GM21447 (cell line): ENCODE measurements around the gene PCBP1.
"Not testable (repeated sequence)": the region's sequence is repeated elsewhere in the genome, so short reads cannot be mapped to it uniquely, and the experiment has no call there.

Experiments
- ATAC-seq: cut with Tn5 transposase; IDR thresholded peaks from one replicate; pipeline ENCODE4 v1.9.1; 2021; ENCODE audit not compliant: unreplicated experiment

PCBP1 gene

DNA sequence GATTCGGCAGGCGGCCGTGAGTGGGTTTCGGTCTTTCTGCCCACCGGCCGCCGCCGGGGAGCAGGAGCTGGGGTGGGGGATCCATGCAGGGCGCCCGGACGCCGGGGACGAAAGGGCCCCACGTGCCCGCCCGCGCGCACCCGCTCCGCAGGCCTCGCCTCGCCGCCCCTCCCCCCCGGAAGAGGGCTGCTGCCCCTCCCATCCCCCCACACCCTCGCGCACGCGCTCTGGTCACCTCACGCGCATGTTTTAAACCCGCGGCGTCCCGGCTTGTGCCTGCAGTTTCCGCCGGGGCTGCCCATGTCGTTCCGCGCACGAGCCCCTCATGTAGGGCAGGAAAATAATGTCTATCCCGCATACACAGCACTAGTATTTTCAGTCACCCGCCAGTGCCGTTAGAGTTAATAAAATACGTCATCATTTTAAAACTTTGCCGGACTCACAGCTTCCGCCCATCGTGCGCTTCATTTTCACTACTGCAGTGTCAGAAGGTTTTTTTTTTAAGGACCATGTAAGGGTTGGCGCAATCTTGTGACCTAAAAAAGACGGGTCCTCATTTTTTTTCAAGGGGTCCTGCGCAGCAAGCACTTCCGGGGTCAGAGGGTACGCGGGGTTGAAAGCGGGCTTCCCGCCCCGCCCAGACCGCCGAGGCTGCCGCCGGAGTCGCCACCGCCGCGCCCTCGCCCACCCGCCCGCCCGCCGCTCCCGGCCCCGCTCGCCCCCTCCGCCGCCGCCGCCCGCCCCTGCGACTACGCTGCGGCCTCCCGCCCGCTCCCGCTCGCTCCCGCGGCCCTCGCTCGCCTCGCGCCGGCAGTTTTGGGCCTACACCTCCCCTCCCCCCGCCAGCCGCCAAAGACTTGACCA, at the start of gene PCBP1:
Gene PCBP1, plus strand, starts transcription at position 640 of the 864 bp plus-strand sequence. CDS start 267 bp downstream, outside the sequence.
- ATAC-seq: peak; percentile 28

DNA sequence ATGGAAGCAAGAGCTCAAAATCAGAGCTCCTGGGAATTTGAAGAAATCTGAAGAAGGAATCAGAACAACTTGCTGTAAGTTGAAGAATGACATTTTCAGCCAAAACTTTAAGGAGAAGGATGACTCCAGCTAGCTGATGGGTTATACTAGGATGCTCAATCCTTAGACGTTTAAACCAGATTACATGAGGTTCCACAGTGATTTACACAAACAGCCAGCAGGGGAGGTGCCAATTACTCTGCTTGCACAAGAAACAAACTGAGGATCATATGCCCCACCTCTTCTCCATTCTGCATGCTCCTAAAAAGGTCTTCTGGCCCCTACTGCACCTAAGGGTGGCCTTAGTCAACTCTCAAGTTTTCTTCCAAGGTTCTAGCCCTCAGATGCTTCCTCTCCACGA, 47.9 kb upstream of the PCBP1 start:
- no peak for ATAC-seq

DNA sequence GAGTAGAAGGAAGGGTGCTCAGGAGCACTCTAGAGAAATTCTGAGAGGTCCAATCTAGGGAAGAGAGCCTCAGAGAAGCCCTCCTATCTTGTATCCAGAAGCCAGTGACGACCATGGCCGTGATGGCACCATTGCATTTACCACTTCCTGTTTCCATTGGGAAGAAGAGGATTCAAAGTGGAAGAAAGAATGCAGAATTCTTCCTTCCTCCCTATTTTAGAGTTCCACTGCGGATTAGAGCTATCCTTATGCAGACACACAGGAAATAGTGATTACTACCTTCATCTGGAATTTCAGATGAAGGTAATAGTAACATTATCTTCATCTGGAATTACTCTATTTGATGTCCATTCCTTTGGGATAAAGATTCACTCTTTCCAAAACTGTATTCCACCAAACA, 45.6 kb upstream of the PCBP1 start:
- ATAC-seq: no peak

DNA sequence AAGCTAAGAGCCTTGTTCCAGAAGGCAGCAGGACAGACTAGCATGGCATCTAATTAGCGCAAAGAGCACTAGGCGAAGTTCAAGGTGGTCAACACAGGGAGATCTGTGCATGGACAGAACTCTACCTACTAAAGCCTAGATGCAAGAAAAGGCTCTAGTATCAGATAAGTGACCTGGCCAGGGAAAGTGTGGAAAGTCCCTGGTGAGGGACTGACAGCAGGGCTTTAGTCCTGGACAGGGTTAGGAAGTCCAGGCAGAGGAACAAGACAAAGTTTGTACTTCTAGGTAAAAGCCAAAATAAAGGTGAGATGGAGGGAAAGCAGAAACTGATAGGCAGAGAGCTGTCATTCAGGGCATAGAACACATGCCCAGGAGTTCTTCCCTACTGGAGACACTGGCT, 45.0 kb upstream of the PCBP1 start:
- ATAC-seq: no peak

DNA sequence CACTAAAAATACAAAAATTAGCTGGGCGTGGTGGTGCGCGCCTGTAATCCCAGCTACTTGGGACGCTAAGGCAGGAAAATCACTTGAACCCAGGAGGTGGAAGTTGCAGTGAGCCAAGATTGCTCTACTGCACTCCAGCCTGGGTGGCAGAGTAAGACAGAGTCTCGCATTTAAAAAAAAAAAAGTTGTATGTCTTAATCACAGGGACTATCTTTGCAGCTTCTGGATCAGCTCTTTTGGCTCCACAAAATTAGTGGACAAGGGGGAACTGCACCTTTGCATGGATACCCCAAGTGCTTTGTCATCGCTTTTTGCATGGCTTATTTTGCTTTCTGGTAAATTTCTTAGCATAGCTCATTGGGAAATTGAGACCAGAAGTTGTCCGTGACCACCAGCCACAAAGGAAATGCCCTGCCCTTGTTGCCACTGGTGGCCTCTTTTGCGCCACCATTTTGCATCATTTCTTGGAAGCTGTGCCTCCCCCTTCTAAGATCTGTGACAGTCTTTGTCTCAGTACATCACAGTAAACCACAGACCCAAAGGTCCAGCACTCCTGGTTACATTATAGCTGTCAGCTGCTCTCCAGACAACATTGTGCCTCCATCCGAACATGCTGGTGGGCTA, 43.9 kb upstream of the PCBP1 start:
- no peak for ATAC-seq

DNA sequence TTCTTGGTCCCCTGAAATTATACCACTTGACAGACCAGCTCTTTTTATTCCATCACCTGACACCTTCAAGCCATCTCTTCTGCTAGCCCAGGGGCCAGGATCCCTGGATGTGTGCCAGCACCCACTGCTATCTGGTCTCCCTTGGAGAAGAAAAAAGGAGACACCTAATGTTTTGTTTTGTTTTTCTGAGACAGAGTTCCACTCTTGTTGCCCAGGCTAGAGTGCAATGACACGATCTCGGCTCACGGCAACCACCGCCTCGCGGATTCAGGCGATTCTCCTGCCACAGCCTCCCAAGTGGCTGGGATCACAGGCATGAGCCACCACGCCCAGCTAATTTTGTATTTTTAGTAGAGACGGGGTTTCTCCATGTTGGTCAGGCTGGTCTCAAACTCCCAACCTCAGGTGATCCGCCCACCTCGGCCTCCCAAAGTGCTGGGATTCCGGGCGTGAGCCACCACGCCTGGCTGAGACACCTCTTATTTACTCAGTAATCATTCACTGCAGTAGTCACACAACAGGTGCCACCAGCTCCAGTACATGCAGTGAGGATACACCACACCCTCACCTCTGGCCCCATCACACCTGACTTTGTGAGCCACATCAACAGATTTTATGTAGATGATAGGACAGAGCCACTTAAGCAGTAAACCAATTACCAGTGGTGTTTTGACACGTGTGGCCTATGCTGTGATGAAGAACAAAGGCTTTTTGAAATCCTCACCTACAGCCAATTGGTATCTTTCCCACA, 42.8 kb upstream of the PCBP1 start:
- no peak for ATAC-seq

DNA sequence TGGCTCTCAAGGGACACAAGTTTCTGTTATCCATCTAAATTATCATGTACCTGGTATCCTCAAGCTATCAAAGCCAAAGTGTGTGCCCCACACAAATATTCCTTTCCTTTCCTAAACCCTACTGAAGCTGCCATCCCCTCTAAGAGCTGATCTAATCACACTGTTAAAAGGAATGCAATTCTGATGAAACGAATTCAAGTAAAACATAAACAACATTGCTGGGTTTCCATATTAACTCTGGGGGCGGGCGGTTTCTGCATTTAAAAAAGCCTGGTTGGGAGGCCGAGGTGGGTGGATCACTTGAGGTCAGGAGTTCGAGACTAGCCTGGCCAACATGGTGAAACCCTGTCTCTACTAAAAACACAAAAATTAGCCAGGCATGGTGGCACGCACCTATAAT, 41.9 kb upstream of the PCBP1 start:
- no peak for ATAC-seq

DNA sequence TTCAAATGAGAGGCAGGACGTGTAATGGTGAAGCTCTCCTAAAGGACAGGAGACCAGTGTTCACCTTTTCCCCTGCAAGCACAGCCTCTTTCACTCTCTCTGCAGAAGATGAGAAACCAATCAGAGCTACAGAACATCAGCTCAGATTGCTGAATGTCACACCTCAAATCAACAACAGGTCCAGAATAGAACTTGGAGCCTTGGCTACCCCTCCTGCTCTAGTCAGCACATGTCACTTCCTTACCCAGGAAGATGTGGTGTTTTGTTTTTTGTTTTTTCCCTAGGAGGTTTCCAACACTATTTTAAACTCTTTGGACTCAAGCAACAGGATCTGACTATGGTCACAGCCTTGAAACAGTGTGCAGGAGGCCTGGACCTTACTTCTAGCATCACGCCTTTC, 41.3 kb upstream of the PCBP1 start:
- no peak for ATAC-seq

DNA sequence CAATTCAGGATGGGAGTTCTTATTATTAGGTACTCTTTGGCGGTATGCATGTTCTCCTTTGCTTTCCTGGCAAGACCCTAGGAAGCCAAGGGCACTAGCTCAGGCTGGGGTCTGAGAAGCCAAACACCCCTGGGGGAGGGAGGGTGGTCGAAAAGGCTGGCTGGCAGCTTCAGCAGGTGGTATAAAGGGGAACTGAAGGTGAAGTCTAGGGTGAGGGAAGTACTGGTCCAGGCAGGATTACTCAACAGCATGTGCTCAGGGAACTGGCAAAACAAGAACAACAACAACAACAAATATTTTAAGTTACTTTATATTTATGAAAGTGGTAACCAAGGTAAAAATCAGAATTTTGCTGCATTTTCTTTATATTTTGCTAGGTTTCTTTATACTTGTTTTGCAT, 40.7 kb upstream of the PCBP1 start:
- ATAC-seq: no peak

DNA sequence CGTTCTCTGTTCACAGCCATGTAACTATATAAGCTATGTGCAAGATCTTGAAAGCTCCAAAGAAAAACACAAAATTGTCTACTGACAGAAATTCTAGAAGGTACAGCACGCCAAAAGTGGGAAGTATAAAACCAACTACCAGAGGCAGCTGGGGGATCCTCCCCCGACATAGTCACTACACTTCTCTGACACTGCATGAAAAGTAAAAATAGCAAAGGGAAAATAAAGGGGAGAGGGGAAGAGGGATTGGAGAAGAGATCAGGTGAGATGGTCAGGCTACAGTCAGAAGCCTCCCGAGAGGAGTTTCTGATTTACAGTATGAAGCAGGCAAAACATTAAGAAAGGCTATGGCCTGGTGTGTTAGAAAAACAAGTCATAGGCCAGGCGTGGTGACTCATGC, 39.8 kb upstream of the PCBP1 start:
- no peak for ATAC-seq

DNA sequence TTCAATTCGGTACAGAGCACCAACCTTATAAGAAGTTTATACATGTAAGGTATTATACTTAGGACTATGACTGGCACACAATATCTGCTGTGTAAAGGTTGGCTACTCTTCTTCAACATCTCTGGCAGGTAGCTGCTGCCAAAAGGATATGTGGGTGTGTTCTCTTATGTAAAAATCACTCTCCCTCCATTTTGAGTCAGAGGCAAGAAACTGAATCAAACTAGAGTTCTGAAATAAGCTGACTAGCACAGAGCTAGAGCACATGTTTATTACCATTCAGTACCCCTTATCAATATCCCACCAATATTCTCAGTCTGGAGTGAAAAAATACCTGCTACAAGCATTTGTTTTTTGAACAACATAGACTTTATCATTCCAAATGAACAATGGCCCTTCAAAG, 38.0 kb upstream of the PCBP1 start:
- ATAC-seq: no peak

DNA sequence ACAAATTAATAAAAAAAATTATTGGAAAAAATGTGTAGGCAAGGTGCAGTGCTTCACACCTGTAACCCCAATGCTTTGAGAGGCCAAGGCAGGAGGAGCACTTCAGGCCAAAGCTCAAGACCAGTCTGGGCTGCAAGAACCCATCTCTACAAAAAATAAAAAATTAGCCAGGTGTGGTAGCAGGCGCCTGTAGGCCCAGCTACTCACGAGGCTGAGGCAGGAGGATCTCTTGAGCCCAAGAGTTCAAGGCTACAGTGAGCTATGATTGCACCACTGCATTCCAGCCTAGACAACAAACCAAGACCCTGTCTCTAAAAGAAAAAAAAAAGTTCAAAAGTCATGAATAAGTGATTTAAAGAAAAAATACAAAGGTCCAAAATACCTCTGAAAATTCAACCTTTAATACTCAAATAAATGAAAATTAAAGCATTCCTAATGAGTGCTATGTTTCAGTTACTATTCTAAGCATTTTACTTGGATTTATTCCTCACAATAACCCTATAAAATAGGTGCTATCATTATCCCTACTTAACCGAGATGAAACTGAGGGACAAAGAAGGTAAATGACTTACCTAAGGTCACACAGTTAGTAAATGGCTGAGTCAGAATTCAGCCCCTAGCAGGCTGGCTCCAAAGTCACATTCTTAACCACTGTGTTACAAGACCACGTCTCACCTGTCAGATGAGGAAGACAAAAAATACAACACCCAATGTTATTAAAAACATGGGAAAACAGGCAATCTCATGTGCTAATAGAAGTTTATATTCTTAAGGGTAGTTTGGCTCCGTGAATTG, 36.4 kb upstream of the PCBP1 start:
- no peak for ATAC-seq

DNA sequence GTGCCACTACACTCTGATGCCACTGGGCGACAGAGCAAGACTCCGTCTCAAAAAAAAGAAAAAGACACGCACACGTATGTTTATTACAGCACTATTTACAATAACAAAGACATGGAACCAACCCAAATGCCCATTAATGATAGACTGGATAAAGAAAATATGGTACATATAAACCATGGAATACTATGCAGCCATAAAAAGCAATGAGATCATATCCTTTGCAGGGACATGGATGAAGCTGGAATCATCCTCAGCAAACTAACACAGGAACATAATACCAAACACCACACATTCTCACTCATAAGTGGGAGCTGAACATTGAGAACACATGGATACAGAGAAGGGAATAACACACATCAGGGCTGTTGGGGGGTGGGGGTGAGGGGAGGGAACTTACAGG, 32.0 kb upstream of the PCBP1 start:
- ATAC-seq: not testable (repeated sequence)

DNA sequence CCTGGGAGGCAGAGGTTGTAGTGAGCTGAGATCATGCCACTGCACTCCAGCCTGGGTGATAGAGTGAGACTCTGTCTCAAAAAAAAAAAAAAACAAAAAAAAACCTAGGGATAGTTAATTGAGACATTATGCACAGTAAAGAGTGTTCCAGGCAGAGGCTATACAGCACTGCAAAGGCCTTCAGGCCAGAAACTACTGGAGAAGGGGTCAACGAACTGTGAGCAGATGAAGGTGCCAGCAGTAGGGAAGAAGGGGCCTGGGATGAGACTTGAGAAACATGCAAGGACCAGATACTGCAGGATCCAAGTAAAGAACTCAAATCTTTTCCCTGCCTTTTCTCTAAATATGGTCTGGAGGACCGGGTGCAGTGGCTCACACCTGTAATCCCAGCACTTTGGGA, 26.0 kb upstream of the PCBP1 start:
- ATAC-seq: no peak

DNA sequence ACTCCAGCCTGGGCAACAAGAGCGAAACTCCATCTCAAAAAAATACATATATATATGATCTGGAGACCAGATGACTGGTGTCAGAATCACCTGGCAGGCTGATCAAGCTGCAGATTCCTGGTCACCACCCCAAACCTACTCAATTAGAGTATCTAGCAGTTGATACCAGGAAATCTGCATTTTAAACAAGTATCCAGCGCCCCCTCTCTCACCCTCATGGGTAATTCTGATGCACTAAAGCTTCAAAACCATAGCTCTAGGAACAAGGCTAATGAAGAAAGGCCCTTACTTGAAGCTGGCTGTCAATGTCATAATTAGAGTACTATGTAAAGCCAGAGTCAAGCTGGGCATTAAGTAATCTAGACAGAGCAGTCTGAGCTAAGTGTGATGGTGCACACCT, 25.0 kb upstream of the PCBP1 start:
- ATAC-seq: no peak

DNA sequence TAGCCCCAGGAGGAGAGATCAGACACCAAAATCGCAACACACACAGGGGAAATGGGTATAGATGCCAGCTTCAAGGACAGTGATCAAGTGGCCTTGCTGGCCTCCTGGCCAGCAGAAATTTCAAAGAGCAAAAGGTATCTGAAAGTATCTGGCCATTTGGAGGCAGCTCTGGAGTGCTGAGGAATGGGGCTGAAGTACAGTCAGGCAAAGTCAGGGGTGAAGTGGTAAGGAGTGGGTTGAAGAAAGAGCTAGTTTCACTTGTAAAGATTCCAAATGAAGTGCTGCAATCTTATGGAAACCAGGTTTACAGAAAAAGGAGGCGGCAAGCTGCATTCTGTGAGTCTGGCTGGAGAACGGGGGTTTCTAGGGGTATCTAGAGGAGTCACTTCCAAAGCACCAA, 19.2 kb upstream of the PCBP1 start:
- ATAC-seq: no peak

DNA sequence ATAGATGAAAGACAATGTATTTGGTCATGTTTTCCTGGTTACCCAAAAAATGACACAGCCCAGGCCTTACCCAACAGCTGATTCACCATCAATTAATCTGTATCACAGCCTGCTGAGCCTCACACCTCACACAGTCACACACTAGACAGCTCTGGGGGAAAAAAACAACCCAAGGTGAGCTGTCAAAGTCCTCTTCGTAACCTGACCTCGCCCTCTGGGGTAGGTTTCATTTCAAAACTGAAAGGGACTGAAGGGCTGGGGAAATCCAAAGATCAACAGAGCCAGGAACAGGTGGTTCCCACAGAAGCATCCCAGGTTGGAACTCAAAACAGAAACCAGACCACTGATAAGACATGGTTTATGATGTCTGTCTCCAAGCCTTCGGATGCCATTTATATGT, 18.2 kb upstream of the PCBP1 start:
- peak; percentile 85 for ATAC-seq

DNA sequence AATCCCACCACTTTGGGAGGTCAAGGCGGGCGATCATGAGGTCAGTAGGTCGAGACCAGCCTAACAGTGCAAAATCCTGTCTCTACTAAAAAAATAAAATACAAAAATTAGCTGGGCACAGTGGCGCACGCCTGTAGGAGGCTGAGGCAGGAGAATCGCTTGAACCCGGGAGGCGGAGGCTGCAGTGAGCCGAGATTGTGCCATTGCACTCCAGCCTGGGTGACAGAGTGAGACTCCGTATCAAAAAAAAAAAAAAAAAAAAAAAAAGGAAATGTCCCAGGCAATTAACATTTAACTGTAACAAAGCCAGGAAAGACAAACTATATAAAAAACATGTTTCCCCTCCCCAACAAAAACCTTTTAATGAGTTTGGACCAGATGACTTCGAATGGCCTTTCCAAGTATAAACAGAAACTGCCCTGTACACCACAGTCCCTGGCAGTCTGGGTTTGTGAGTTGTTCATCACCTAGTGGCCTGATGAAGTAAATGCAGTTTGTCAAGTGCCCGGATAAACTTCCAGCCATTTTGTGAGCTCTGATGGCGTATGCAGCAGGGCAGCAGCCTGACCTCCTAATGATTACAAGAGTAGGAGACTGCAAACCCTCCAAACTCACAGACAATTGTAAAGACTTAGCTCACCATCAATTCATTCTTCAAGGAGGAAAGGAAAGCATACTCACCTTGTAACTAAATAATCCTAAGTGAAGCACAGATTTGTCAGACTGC, 16.6 kb upstream of the PCBP1 start:
- peak; percentile 65 for ATAC-seq

DNA sequence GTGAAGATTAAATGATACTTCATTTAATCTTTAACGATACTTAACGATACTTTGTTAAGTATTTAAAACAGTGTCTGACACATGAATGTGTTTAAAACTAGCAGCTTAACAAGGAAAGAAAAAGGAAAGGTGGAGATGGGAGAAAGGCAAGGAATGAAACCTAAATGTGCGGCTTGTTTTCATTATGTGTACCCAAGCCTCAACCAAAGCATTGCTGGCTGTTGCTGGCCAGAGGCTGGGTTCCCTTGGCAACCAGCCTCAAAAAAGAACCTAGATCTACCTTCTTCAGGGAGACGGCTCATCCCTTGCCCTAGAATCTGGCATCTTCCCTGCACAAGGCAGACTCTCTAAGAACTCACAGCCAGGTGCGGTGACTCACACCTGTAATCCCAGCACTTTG, 13.8 kb upstream of the PCBP1 start:
- no peak for ATAC-seq

DNA sequence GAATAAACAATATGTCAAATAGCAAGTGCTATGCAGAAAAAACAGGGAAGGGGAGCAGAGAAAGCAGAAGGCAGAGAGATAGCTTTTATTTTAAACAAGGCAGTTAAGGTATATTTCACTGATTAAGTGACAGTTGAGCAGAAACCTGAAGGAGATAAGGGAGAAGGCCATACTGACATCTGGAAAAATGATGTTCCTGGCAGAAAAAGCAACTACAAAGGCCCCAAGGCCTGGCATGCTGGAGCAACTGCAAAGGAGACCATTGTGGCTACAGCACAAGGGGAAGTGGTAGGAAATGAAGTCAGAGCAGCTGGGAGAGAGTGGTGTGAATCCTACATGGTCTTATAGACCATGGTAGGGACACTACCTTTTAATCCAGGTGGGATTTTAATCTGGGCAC, 8.9 kb upstream of the PCBP1 start:
- ATAC-seq: no peak
